ENCODE results near the gene CTDP1. TPM values are rescaled to one million over a fixed set of nuclear protein-coding genes. Genes with fewer than 3 reads are reported as not detected.
A peak's percentile ranks its signal among the peaks of the same experiment; 100 is the strongest.

Gene CTDP1
- total RNA-seq, 1 experiment from 2014 or later: 20.3 TPM

- no peaks in the 10 kb centered on the region for H3K9me3 Mint-ChIP-seq (ENCODE audit: unreplicated experiment)
- TSS peak; percentile 49 for BruUV-seq (replicated peaks)
- CTCF ChIA-PET: interaction anchor here (1.3 kb wide), 1 partner anchor 287 kb away, joined by 3 read pairs; no protein-coding TSS in a partner anchor
- peaks cover 5% of the 10 kb centered on the region for H3K4me1 Mint-ChIP-seq (ENCODE audit: insufficient read depth, unreplicated experiment)
- intact Hi-C loops (cut with micrococcal nuclease): no loop called here
- H3K27ac Mint-ChIP-seq (ENCODE audit: low read depth, unreplicated experiment): peak overlapping the region; percentile 97
- peaks cover 5% of the 10 kb centered on the region for H3K36me3 Mint-ChIP-seq (ENCODE audit: insufficient read depth, unreplicated experiment)
- no peaks in the 10 kb centered on the region for H3K27me3 Mint-ChIP-seq (ENCODE audit: insufficient read depth, unreplicated experiment)
- no peak for DNase-seq (ENCODE audit: unreplicated experiment)
- peak overlapping the region; percentile 92 for H3K4me3 Mint-ChIP-seq (ENCODE audit: unreplicated experiment)
- POLR2A ChIA-PET: interaction anchor here (1.1 to 1.7 kb wide), 5 partner anchors 13 to 356 kb away, joined by 3 to 7 read pairs (median 3); partner anchors contain the start of gene TXNL4A
- TF ChIP-seq, protein P1, sequence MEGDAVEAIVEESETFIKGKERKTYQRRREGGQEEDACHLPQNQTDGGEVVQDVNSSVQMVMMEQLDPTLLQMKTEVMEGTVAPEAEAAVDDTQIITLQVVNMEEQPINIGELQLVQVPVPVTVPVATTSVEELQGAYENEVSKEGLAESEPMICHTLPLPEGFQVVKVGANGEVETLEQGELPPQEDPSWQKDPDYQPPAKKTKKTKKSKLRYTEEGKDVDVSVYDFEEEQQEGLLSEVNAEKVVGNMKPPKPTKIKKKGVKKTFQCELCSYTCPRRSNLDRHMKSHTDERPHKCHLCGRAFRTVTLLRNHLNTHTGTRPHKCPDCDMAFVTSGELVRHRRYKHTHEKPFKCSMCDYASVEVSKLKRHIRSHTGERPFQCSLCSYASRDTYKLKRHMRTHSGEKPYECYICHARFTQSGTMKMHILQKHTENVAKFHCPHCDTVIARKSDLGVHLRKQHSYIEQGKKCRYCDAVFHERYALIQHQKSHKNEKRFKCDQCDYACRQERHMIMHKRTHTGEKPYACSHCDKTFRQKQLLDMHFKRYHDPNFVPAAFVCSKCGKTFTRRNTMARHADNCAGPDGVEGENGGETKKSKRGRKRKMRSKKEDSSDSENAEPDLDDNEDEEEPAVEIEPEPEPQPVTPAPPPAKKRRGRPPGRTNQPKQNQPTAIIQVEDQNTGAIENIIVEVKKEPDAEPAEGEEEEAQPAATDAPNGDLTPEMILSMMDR (IDR thresholded peaks at IDR 0.05; ENCODE audit: unreplicated experiment): no peak
Measured at GRCh38 chr18:79677840-79678239, 1.8 kb upstream of the CTDP1 start.

DNA sequence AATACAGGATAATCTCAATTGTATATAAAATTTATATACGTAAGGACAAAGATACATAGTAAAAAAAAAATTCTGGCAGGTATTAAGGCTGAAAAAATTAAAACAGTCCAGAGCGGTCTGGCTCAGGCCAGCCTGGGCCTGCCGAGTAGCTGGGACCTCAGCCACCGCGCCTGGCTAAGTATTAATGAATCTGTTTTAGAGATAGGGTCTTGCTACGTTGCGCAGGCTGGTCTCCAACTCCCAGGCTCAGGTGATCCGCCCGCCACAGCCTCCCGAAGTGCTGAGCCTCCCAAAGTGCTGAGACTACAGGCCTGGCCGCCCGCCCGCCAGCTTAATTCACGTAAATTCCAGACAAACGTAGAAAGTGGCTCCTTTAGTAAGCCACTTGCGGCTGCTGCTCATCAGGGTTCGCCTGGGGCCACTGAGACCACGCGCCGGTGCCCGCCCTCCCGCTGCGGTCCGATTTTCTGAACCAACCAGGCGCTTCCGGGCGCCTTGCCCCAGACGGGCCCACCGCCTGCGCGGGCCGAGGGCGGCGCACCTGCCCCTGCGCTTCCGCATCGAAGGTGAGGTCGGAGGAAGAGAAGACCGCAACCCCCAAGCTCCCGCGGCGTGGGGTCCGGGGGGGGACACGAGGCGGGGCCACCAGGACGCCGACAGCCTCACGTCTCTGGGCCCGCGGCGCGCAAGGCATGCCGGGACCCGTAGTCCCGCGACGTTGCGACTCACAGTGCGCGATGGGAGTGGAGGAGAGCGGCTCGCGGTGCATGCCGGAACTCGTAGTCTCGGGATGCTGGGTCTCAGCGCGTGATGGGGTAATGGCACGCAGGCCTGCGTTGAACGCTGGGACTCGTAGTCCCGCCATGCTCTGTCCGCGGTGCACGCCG lies 695 bp upstream of the CTDP1 start:
- Mint-ChIP-seq H3K27me3 (ENCODE audit: insufficient read depth, unreplicated experiment) (no peaks in the 10 kb centered on the region), H3K36me3 (ENCODE audit: insufficient read depth, unreplicated experiment) (peaks cover 5% of the 10 kb centered on the region), H3K9me3 (ENCODE audit: unreplicated experiment) (no peaks in the 10 kb centered on the region), H3K27ac (ENCODE audit: low read depth, unreplicated experiment) (peak overlapping the region; percentile 97), H3K4me3 (ENCODE audit: unreplicated experiment) (peak overlapping the region; percentile 92), H3K4me1 (ENCODE audit: insufficient read depth, unreplicated experiment) (peaks cover 5% of the 10 kb centered on the region)
- peak; percentile 98 for DNase-seq (ENCODE audit: unreplicated experiment)
- CTCF ChIA-PET: interaction anchor here (0.6 to 1.3 kb wide), 2 partner anchors 261 to 288 kb away, joined by 3 read pairs; no protein-coding TSS in a partner anchor
- BruUV-seq (replicated peaks): no TSS peak
- intact Hi-C loops (cut with micrococcal nuclease): loop anchor here (1.0 kb wide), 1 partner anchor 285 kb away; the partner anchor contains the start of gene HSBP1L1
- POLR2A ChIA-PET: interaction anchor here (0.6 to 1.7 kb wide), 16 partner anchors 9 to 567 kb away, joined by 3 to 10 read pairs (median 3); partner anchors contain the start of genes SLC66A2 and TXNL4A
- TF ChIP-seq, protein P1 (IDR thresholded peaks at IDR 0.05; ENCODE audit: unreplicated experiment): no peak

GRCh38 chr18:79680100-79680879 lies 687 bp downstream of the CTDP1 start:
- TF ChIP-seq, protein P1 (IDR thresholded peaks at IDR 0.05; ENCODE audit: unreplicated experiment): no peak
- ChIA-PET CTCF (interaction anchor here (0.6 to 1.0 kb wide), 5 partner anchors 19 to 964 kb away, joined by 3 read pairs; no protein-coding TSS in a partner anchor), POLR2A (interaction anchor here (0.6 to 1.3 kb wide), 10 partner anchors 9 to 500 kb away, joined by 3 to 11 read pairs (median 4); partner anchors contain the start of genes RBFA, SLC66A2 and TXNL4A)
- intact Hi-C loops (cut with micrococcal nuclease): no loop called here
- Mint-ChIP-seq H3K27ac (ENCODE audit: low read depth, unreplicated experiment) (peak overlapping the region; percentile 51), H3K9me3 (ENCODE audit: unreplicated experiment) (no peaks in the 10 kb centered on the region), H3K4me3 (ENCODE audit: unreplicated experiment) (peak overlapping the region; percentile 92), H3K36me3 (ENCODE audit: insufficient read depth, unreplicated experiment) (peaks cover 5% of the 10 kb centered on the region), H3K27me3 (ENCODE audit: insufficient read depth, unreplicated experiment) (no peaks in the 10 kb centered on the region), H3K4me1 (ENCODE audit: insufficient read depth, unreplicated experiment) (peaks cover 5% of the 10 kb centered on the region)
- BruUV-seq (replicated peaks): TSS peak; percentile 27
- peak; percentile 55 for DNase-seq (ENCODE audit: unreplicated experiment)
